PFSK-1 (cell line): ENCODE data around the gene TIMM23.

Source experiments
- FOXP2 ChIP-seq: optimal IDR thresholded peaks from 2 replicates; pipeline ENCODE3; 2011; ENCODE audit warnings: borderline replicate concordance, control low read depth, inconsistent platforms; ENCODE audit not compliant: insufficient read depth; ENCODE audit errors: extremely low read length, extremely low read depth
- POLR2AphosphoS5 ChIP-seq: IDR thresholded peaks from 2 replicates; pipeline ENCODE4 v1.6.1; 2012; ENCODE audit warnings: low read depth, mild to moderate bottlenecking, control low read depth, low read length, moderate library complexity
- REST ChIP-seq, 2 experiments: IDR thresholded peaks; 2 replicates each; pipeline versions ENCODE4 v1.6.1 to v1.8.0; 2011 to 2012; ENCODE audit warnings: low read depth in 2 of 2, low read length in 2 of 2, control low read depth in 1 of 2, inconsistent platforms in 1 of 2, mild to moderate bottlenecking in 1 of 2, moderate library complexity in 1 of 2; ENCODE audit not compliant: insufficient read depth in 1 of 2
- SIN3A ChIP-seq: IDR thresholded peaks from 2 replicates; pipeline ENCODE4 v1.6.1; 2012; ENCODE audit warnings: mild to moderate bottlenecking, low read length, moderate library complexity, borderline replicate concordance; ENCODE audit not compliant: insufficient read depth
- TAF1 ChIP-seq: IDR thresholded peaks from 2 replicates; pipeline ENCODE4 v1.6.1; 2012; ENCODE audit warnings: low read length, control low read depth, borderline replicate concordance; ENCODE audit not compliant: insufficient read depth

GRCh38 chr10:46006219-46006618 is 33.9 kb downstream of the TIMM23 start:
- TF ChIP-seq POLR2AphosphoS5 (no peak), REST (IDR thresholded peaks at IDR 0.05; ENCODE audit: insufficient read depth in 1 of 2, low read depth in 2 of 2, low read length in 2 of 2) (no peak), SIN3A (no peak), TAF1 (no peak), FOXP2 (no peak)
